HepG2 (cell line): ENCODE results near the gene NFAT5. TPM values are rescaled to one million over a fixed set of nuclear protein-coding genes. Genes with fewer than 3 reads are reported as not detected.

Experiments used
- CC2D1A ChIP-seq: sonication (generic); formaldehyde crosslinking; IDR thresholded peaks from 2 replicates; pipeline ENCODE4 v1.8.1; 2023; ENCODE audit warnings: mild to moderate bottlenecking, missing genetic modification reagents
- EEA1 ChIP-seq: sonication (generic); formaldehyde crosslinking; IDR thresholded peaks from 2 replicates; pipeline ENCODE4 v1.5.1; 2020; ENCODE audit warnings: mild to moderate bottlenecking, missing genetic modification reagents, borderline replicate concordance
- HOXA9 ChIP-seq: sonication (generic); formaldehyde crosslinking; IDR thresholded peaks from 2 replicates; pipeline ENCODE4 v1.8.1; 2022; ENCODE audit warnings: missing genetic modification reagents, mild to moderate bottlenecking, moderate library complexity, borderline replicate concordance
- NCOA2 ChIP-seq: sonication (generic); formaldehyde crosslinking; IDR thresholded peaks from 2 replicates; pipeline ENCODE4 v1.8.0; 2022; ENCODE audit warnings: inconsistent platforms
- NKX3-1 ChIP-seq: sonication (generic); formaldehyde crosslinking; IDR thresholded peaks from 2 replicates; pipeline ENCODE4 v1.5.0; 2020; ENCODE audit warnings: missing genetic modification reagents
- NRL ChIP-seq: sonication (generic); formaldehyde crosslinking; IDR thresholded peaks from 2 replicates; pipeline ENCODE4 v1.5.0; 2020; ENCODE audit warnings: missing genetic modification reagents, mild to moderate bottlenecking, moderate library complexity, borderline replicate concordance
- POGK ChIP-seq: sonication (generic); formaldehyde crosslinking; conservative IDR thresholded peaks from 2 replicates; pipeline ENCODE4 v1.8.0; 2022; ENCODE audit warnings: mild to moderate bottlenecking, moderate library complexity, missing genetic modification reagents
- RBM39 ChIP-seq: fragments of 200-400 bp; formaldehyde crosslinking; IDR thresholded peaks from one replicate; pipeline ENCODE4 v1.6.1; 2018; ENCODE audit warnings: antibody characterized with exemption, mild to moderate bottlenecking, low read depth, low read length; ENCODE audit not compliant: poor library complexity, severe bottlenecking
- SIN3A ChIP-seq: IDR thresholded peaks from 2 replicates; pipeline ENCODE4 v1.6.1; 2011; ENCODE audit warnings: low read depth, mild to moderate bottlenecking, control low read depth, low read length, borderline replicate concordance
- ZMYM4 ChIP-seq: sonication (generic); formaldehyde crosslinking; IDR thresholded peaks from 2 replicates; pipeline ENCODE4 v1.8.1; 2023; ENCODE audit warnings: mild to moderate bottlenecking, missing genetic modification reagents
- ZNF143 ChIP-seq: sonication (generic); formaldehyde crosslinking; IDR thresholded peaks from 2 replicates; pipeline ENCODE4 v1.4.0; 2020; ENCODE audit warnings: missing genetic modification reagents
- ZNF343 ChIP-seq: sonication (generic); formaldehyde crosslinking; IDR thresholded peaks from 2 replicates; pipeline ENCODE4 v1.4.0; 2020; ENCODE audit warnings: mild to moderate bottlenecking, missing genetic modification reagents
- ZNF44 ChIP-seq: sonication (generic); formaldehyde crosslinking; IDR thresholded peaks from 2 replicates; pipeline ENCODE4 v1.5.1; 2020; ENCODE audit warnings: mild to moderate bottlenecking, missing genetic modification reagents
- ZNF546 ChIP-seq: sonication (generic); formaldehyde crosslinking; conservative IDR thresholded peaks from 2 replicates; pipeline ENCODE4 v1.8.1; 2023; ENCODE audit warnings: mild to moderate bottlenecking, missing genetic modification reagents
- ZNF547 ChIP-seq: sonication (generic); formaldehyde crosslinking; IDR thresholded peaks from 2 replicates; pipeline ENCODE4 v1.5.1; 2020; ENCODE audit warnings: mild to moderate bottlenecking, missing genetic modification reagents
- ZNF562 ChIP-seq: sonication (generic); formaldehyde crosslinking; IDR thresholded peaks from 2 replicates; pipeline ENCODE4 v1.8.0; 2022; ENCODE audit warnings: missing genetic modification reagents, borderline replicate concordance
- ZNF616 ChIP-seq: sonication (generic); formaldehyde crosslinking; IDR thresholded peaks from 2 replicates; pipeline ENCODE4 v1.5.0; 2020; ENCODE audit warnings: low read depth, mild to moderate bottlenecking, missing genetic modification reagents
- ZNF749 ChIP-seq: sonication (generic); formaldehyde crosslinking; IDR thresholded peaks from 2 replicates; pipeline ENCODE4 v1.8.0; 2022; ENCODE audit warnings: mild to moderate bottlenecking, missing genetic modification reagents, moderate library complexity, borderline replicate concordance
- ZZZ3 ChIP-seq: sonication (generic); formaldehyde crosslinking; IDR thresholded peaks from 2 replicates; pipeline ENCODE4 v1.4.0; 2020; ENCODE audit warnings: missing genetic modification reagents, mild to moderate bottlenecking, borderline replicate concordance
- polyA plus RNA-seq, 8 experiments: library from polyadenylated mRNA; depleted of rRNA in 3 of 8; stranded (reverse) in 7 of 8; unstranded in 1 of 8; fragments of >200 nt; fragmentation: Illumina TruSeq in 4 of 8; extraction: Trizol in 4 of 8; gene quantifications; 2 replicates each; pipeline versions ENCODE4 v1.2.1 to v1.2.3, GENCODE V29; 2011 to 2016; ENCODE audit warnings: low read depth in 4 of 8, missing spikeins in 1 of 8, mixed read lengths in 1 of 8; ENCODE audit not compliant: insufficient read depth in 1 of 8
- total RNA-seq, 5 experiments: library from RNA; depleted of rRNA; stranded (reverse); fragments of >200 nt; fragmentation: Illumina TruSeq; extraction: Trizol; gene quantifications; 2 replicates each; pipeline ENCODE4 v1.2.3, GENCODE V29; 2016; ENCODE audit warnings: low read depth in 1 of 5
- TF ChIP-seq, protein P1 (sequence below): sonication (generic); formaldehyde crosslinking; IDR thresholded peaks from 2 replicates; pipeline ENCODE4 v1.4.0; 2020; ENCODE audit warnings: mild to moderate bottlenecking, missing genetic modification reagents
- TF ChIP-seq, protein P2 (sequence below): IDR thresholded peaks from 2 replicates; pipeline ENCODE4 v1.6.1; 2016; ENCODE audit warnings: low read depth, borderline replicate concordance
- TF ChIP-seq, protein P3 (sequence below): sonication (generic); formaldehyde crosslinking; IDR thresholded peaks from 2 replicates; pipeline ENCODE4 v1.4.0; 2020; ENCODE audit warnings: mild to moderate bottlenecking, missing genetic modification reagents

NFAT5 gene
- total and polyA plus RNA-seq, 2 of the 13 experiments (the other 11 are each of a cell fraction or from before 2014, with no cell fraction given) = 20.5 to 54.3 TPM

- peak; percentile 83 for TF ChIP-seq ZMYM4 (CRISPR knock-in tag)
- TF ChIP-seq NRL (CRISPR knock-in tag) = peak; percentile 73; the same call in 1 of the 2 replicates
- TF ChIP-seq ZNF546 (CRISPR knock-in tag) = 0 out of 2 replicates have a peak, but pooled peaks have one; percentile 35
- peak; percentile 56; the same call in 1 of the 2 replicates for TF ChIP-seq NCOA2 (CRISPR knock-in tag)
- TF ChIP-seq, protein P1, sequence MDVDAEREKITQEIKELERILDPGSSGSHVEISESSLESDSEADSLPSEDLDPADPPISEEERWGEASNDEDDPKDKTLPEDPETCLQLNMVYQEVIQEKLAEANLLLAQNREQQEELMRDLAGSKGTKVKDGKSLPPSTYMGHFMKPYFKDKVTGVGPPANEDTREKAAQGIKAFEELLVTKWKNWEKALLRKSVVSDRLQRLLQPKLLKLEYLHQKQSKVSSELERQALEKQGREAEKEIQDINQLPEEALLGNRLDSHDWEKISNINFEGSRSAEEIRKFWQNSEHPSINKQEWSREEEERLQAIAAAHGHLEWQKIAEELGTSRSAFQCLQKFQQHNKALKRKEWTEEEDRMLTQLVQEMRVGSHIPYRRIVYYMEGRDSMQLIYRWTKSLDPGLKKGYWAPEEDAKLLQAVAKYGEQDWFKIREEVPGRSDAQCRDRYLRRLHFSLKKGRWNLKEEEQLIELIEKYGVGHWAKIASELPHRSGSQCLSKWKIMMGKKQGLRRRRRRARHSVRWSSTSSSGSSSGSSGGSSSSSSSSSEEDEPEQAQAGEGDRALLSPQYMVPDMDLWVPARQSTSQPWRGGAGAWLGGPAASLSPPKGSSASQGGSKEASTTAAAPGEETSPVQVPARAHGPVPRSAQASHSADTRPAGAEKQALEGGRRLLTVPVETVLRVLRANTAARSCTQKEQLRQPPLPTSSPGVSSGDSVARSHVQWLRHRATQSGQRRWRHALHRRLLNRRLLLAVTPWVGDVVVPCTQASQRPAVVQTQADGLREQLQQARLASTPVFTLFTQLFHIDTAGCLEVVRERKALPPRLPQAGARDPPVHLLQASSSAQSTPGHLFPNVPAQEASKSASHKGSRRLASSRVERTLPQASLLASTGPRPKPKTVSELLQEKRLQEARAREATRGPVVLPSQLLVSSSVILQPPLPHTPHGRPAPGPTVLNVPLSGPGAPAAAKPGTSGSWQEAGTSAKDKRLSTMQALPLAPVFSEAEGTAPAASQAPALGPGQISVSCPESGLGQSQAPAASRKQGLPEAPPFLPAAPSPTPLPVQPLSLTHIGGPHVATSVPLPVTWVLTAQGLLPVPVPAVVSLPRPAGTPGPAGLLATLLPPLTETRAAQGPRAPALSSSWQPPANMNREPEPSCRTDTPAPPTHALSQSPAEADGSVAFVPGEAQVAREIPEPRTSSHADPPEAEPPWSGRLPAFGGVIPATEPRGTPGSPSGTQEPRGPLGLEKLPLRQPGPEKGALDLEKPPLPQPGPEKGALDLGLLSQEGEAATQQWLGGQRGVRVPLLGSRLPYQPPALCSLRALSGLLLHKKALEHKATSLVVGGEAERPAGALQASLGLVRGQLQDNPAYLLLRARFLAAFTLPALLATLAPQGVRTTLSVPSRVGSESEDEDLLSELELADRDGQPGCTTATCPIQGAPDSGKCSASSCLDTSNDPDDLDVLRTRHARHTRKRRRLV (CRISPR knock-in tag) = no peak
- TF ChIP-seq RBM39 = peak; percentile 90
- TF ChIP-seq ZNF44 (CRISPR knock-in tag) = no peak; the same call in 1 of the 2 replicates
- no peak for TF ChIP-seq NKX3-1 (CRISPR knock-in tag)
- TF ChIP-seq, protein P2, sequence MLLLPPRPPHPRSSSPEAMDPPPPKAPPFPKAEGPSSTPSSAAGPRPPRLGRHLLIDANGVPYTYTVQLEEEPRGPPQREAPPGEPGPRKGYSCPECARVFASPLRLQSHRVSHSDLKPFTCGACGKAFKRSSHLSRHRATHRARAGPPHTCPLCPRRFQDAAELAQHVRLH (CRISPR knock-in tag) = peak; percentile 35; the same call in 1 of the 2 replicates
- TF ChIP-seq SIN3A = peak; percentile 57; the same call in 1 of the 2 replicates
- TF ChIP-seq CC2D1A = no peak
- TF ChIP-seq POGK (CRISPR knock-in tag) = peak; percentile 13
- peak; percentile 19; the same call in 1 of the 2 replicates for TF ChIP-seq ZNF143 (CRISPR knock-in tag)
- TF ChIP-seq HOXA9 = no peak
- TF ChIP-seq ZZZ3 (CRISPR knock-in tag) = no peak
- TF ChIP-seq ZNF749 (CRISPR knock-in tag) = peak; percentile 42; the same call in 1 of the 2 replicates
- TF ChIP-seq, protein P3, sequence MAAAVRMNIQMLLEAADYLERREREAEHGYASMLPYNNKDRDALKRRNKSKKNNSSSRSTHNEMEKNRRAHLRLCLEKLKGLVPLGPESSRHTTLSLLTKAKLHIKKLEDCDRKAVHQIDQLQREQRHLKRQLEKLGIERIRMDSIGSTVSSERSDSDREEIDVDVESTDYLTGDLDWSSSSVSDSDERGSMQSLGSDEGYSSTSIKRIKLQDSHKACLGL (CRISPR knock-in tag) = peak; percentile 28; the same call in 1 of the 2 replicates
- peak; percentile 37; the same call in 1 of the 2 replicates for TF ChIP-seq ZNF547 (CRISPR knock-in tag)
- no peak for TF ChIP-seq ZNF616 (CRISPR knock-in tag)
- TF ChIP-seq ZNF562 (CRISPR knock-in tag) = no peak
- TF ChIP-seq ZNF343 (CRISPR knock-in tag) = no peak
- no peak for TF ChIP-seq EEA1 (CRISPR knock-in tag)
These were observed 160.7 kb downstream of the NFAT5 start, which contains the start of gene NQO1 (continued) for GRCh38 chr16:69726313-69727060.
